ENCODE data around the gene HS6ST1.

Gene HS6ST1

GRCh38 chr2:128290356-128290755 lies 28.3 kb downstream of the HS6ST1 start:
- DNase-seq (ENCODE audit: low read depth in 2 of 2): peak in 1 of 2 donors; percentile 32
- TF ChIP-seq CTCF (IDR thresholded peaks at IDR 0.05; ENCODE audit: low read depth, low read length): no peak
- H3K4me3 ChIP-seq (replicated peaks in 1 of 2; ENCODE audit: low read depth in 2 of 2, low read length in 2 of 2): no peak overlapping the region

- H3K4me3 ChIP-seq (replicated peaks in 1 of 2; ENCODE audit: low read depth in 2 of 2, low read length in 2 of 2): no peak overlapping the region
- DNase-seq (ENCODE audit: low read depth in 2 of 2): no peak
- TF ChIP-seq CTCF (IDR thresholded peaks at IDR 0.05; ENCODE audit: low read depth, low read length): no peak
Measured at GRCh38 chr2:128289439-128289838, 29.2 kb downstream of the HS6ST1 start.

- no peak overlapping the region for H3K4me3 ChIP-seq (replicated peaks in 1 of 2; ENCODE audit: low read depth in 2 of 2, low read length in 2 of 2)
- TF ChIP-seq CTCF (IDR thresholded peaks at IDR 0.05; ENCODE audit: low read depth, low read length): no peak
- DNase-seq (ENCODE audit: low read depth in 2 of 2): no peak
Measured at GRCh38 chr2:128288781-128289180, 29.9 kb downstream of the HS6ST1 start.

GRCh38 chr2:128287780-128288735 lies 30.6 kb downstream of the HS6ST1 start:
- no peak for TF ChIP-seq CTCF (IDR thresholded peaks at IDR 0.05; ENCODE audit: low read depth, low read length)
- no peak overlapping the region for H3K4me3 ChIP-seq (replicated peaks in 1 of 2; ENCODE audit: low read depth in 2 of 2, low read length in 2 of 2)
- DNase-seq (ENCODE audit: low read depth in 2 of 2): no peak

- no peak overlapping the region for H3K4me3 ChIP-seq (replicated peaks in 1 of 2; ENCODE audit: low read depth in 2 of 2, low read length in 2 of 2)
- TF ChIP-seq CTCF (IDR thresholded peaks at IDR 0.05; ENCODE audit: low read depth, low read length): no peak
- DNase-seq (ENCODE audit: low read depth in 2 of 2): no peak
Measured at GRCh38 chr2:128286905-128287779, 31.5 kb downstream of the HS6ST1 start.

- H3K4me3 ChIP-seq (replicated peaks in 1 of 2; ENCODE audit: low read depth in 2 of 2, low read length in 2 of 2): no peak overlapping the region
- TF ChIP-seq CTCF (IDR thresholded peaks at IDR 0.05; ENCODE audit: low read depth, low read length): no peak
- peak in 1 of 2 donors; percentile 5 for DNase-seq (ENCODE audit: low read depth in 2 of 2)
Measured at GRCh38 chr2:128286011-128286721, 32.5 kb downstream of the HS6ST1 start.
